ENCODE data around the gene RAET1E.
"Not testable (repeated sequence)": the region's sequence is repeated elsewhere in the genome, so short reads cannot be mapped to it uniquely, and the experiment has no call there.

Gene RAET1E

DNA sequence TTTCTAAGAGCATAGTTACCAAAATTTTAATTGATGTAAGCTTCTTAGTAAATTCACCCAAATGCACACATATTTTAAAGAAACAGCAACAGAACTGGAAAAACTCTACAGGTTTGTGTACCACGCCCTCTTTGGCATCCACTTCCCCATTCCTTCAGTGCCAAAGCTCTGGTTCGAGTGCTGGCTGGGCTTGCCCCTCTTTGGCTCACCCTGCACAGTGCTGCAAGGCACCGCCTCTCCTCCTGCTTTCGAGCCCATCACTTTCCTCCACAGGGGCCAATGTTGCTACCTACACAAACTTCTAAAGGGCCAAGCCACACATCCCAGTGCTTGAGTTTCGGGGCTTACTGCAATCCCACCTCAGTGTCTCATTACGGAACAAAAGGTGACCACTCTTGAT, 43.4 kb downstream of the RAET1E start:
- Histone ChIP-seq H3K4me1 (ENCODE audit: low read length) (no peaks in the 10 kb centered on the region), H3K27ac (ENCODE audit: low read length) (no peak overlapping the region), H2AFZ (ENCODE audit: low read length) (no peak overlapping the region), H4K20me1 (ENCODE audit: insufficient read depth, low read length) (no peaks in the 10 kb centered on the region), H3K36me3 (replicated peaks; ENCODE audit: insufficient read depth, low read length) (no peaks in the 10 kb centered on the region), H3K9me2 (replicated peaks; ENCODE audit: insufficient read depth, low read length) (no peaks in the 10 kb centered on the region), H3K4me3 (ENCODE audit: low read length) (no peak overlapping the region), H3K4me2 (ENCODE audit: low read depth, low read length) (no peak overlapping the region), H3K9ac (ENCODE audit: low read length) (no peak overlapping the region), H3K27me3 (replicated peaks; ENCODE audit: insufficient read depth, low read length) (no peaks in the 10 kb centered on the region), H3F3A (ENCODE audit: insufficient read depth, low read length) (no peaks in the 10 kb centered on the region), H3K9me3 (replicated peaks; ENCODE audit: insufficient read depth, low read length) (no peaks in the 10 kb centered on the region), H3K79me2 (ENCODE audit: low read length) (no peaks in the 10 kb centered on the region)
- no peak for DNase-seq
- TF ChIP-seq EZH2 (optimal IDR thresholded peaks at IDR 0.05; ENCODE audit: low read depth, low read length) (no peak), EZH2phosphoT487 (IDR thresholded peaks at IDR 0.05; ENCODE audit: low read length) (no peak)
- TF ChIP-seq, protein P1, sequence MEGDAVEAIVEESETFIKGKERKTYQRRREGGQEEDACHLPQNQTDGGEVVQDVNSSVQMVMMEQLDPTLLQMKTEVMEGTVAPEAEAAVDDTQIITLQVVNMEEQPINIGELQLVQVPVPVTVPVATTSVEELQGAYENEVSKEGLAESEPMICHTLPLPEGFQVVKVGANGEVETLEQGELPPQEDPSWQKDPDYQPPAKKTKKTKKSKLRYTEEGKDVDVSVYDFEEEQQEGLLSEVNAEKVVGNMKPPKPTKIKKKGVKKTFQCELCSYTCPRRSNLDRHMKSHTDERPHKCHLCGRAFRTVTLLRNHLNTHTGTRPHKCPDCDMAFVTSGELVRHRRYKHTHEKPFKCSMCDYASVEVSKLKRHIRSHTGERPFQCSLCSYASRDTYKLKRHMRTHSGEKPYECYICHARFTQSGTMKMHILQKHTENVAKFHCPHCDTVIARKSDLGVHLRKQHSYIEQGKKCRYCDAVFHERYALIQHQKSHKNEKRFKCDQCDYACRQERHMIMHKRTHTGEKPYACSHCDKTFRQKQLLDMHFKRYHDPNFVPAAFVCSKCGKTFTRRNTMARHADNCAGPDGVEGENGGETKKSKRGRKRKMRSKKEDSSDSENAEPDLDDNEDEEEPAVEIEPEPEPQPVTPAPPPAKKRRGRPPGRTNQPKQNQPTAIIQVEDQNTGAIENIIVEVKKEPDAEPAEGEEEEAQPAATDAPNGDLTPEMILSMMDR (IDR thresholded peaks at IDR 0.05; ENCODE audit: low read length) = no peak

DNA sequence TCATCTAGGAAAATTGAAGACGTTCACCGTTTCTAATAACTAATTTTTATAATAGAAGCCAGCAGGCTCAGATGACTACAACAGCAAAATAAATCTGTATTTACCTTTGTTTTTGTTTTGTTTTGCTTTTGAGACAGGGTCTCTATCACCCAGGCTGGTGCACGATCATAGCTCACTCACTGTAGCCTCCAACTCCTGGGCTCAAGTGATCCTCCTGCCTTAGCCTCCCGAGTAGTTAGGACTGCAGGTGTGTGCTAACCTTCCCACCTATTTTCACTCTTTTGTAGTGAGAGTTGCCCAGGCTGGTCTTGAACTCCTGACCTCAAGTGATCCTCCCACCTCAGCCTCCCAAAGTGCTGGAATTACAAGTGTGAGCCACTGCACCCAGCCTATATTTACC, 43.9 kb downstream of the RAET1E start:
- H3K4me2 ChIP-seq (ENCODE audit: low read depth, low read length) = not testable (repeated sequence)

DNA sequence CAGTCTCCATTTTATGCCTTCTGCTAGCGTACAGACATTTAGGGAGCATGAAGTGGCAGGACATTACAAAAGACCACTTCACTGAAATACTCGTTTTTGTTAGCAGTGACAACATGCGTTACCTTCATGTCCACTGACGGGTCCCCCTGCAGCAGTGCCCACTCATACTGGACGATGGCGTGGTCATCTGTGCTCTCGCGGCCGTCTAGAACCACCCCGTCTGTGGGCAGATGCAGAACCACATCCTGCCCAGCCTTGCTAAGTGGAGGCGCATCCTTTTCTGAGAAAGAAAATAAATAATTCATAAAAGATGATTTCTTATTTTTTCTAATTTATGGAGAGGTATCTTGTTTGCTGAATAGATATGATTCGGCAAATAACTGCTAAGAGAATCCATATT, 45.0 kb downstream of the RAET1E start:
- H3K36me3 ChIP-seq (replicated peaks; ENCODE audit: insufficient read depth, low read length) = no peaks in the 10 kb centered on the region
- H3K4me2 ChIP-seq (ENCODE audit: low read depth, low read length) = no peak overlapping the region
- no peaks in the 10 kb centered on the region for H3K9me3 ChIP-seq (replicated peaks; ENCODE audit: insufficient read depth, low read length)
- H3F3A ChIP-seq (ENCODE audit: insufficient read depth, low read length) = no peaks in the 10 kb centered on the region
- H3K27ac ChIP-seq (ENCODE audit: low read length) = no peak overlapping the region
- H3K27me3 ChIP-seq (replicated peaks; ENCODE audit: insufficient read depth, low read length) = no peaks in the 10 kb centered on the region
- H3K9me2 ChIP-seq (replicated peaks; ENCODE audit: insufficient read depth, low read length) = no peaks in the 10 kb centered on the region
- no peak for DNase-seq
- no peaks in the 10 kb centered on the region for H3K4me1 ChIP-seq (ENCODE audit: low read length)
- TF ChIP-seq, protein P1 (IDR thresholded peaks at IDR 0.05; ENCODE audit: low read length) = no peak
- TF ChIP-seq EZH2 (optimal IDR thresholded peaks at IDR 0.05; ENCODE audit: low read depth, low read length) (no peak), EZH2phosphoT487 (IDR thresholded peaks at IDR 0.05; ENCODE audit: low read length) (no peak)
- no peak overlapping the region for H3K4me3 ChIP-seq (ENCODE audit: low read length)
- no peaks in the 10 kb centered on the region for H3K79me2 ChIP-seq (ENCODE audit: low read length)
- H4K20me1 ChIP-seq (ENCODE audit: insufficient read depth, low read length) = no peaks in the 10 kb centered on the region
- no peak overlapping the region for H3K9ac ChIP-seq (ENCODE audit: low read length)
- H2AFZ ChIP-seq (ENCODE audit: low read length) = no peak overlapping the region

More for the DNA sequence above, 43.9 kb downstream of the RAET1E start:
- H3K36me3 ChIP-seq (replicated peaks; ENCODE audit: insufficient read depth, low read length); H3K9me2 ChIP-seq (replicated peaks; ENCODE audit: insufficient read depth, low read length); H3K27ac ChIP-seq (ENCODE audit: low read length); H3K27me3 ChIP-seq (replicated peaks; ENCODE audit: insufficient read depth, low read length); H2AFZ ChIP-seq (ENCODE audit: low read length); H3K79me2 ChIP-seq (ENCODE audit: low read length); DNase-seq; H3K9ac ChIP-seq (ENCODE audit: low read length); H4K20me1 ChIP-seq (ENCODE audit: insufficient read depth, low read length); H3K9me3 ChIP-seq (replicated peaks; ENCODE audit: insufficient read depth, low read length); H3F3A ChIP-seq (ENCODE audit: insufficient read depth, low read length); H3K4me3 ChIP-seq (ENCODE audit: low read length); H3K4me1 ChIP-seq (ENCODE audit: low read length): not testable (repeated sequence)

DNA sequence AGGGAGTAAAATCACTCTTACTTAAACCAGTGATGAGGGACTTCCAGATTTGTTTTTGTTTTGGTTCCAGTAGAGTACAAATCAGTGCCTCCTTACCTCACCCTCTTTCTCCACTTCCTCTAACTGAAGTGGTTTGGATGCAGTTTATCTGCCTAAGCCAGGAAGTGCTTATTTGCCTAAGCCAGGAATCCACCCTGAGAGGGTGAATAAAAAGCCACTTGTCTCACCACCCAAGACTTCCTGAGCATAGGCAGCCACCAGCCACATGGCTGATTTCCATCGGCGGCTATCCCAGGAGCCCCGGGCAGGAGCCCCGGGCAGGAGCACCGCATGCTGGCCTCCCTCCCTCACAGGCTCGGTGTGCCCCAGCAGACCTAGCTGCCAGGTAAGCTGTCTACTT, 45.7 kb downstream of the RAET1E start:
- H3K27ac ChIP-seq (ENCODE audit: low read length) = no peak overlapping the region
- no peaks in the 10 kb centered on the region for H4K20me1 ChIP-seq (ENCODE audit: insufficient read depth, low read length)
- no peak overlapping the region for H3K4me3 ChIP-seq (ENCODE audit: low read length)
- H3K4me2 ChIP-seq (ENCODE audit: low read depth, low read length) = no peak overlapping the region
- H3K9me3 ChIP-seq (replicated peaks; ENCODE audit: insufficient read depth, low read length) = no peaks in the 10 kb centered on the region
- H3K4me1 ChIP-seq (ENCODE audit: low read length) = no peaks in the 10 kb centered on the region
- no peaks in the 10 kb centered on the region for H3K27me3 ChIP-seq (replicated peaks; ENCODE audit: insufficient read depth, low read length)
- no peak overlapping the region for H3K9ac ChIP-seq (ENCODE audit: low read length)
- no peaks in the 10 kb centered on the region for H3F3A ChIP-seq (ENCODE audit: insufficient read depth, low read length)
- no peak for DNase-seq
- H3K9me2 ChIP-seq (replicated peaks; ENCODE audit: insufficient read depth, low read length) = no peaks in the 10 kb centered on the region
- no peaks in the 10 kb centered on the region for H3K79me2 ChIP-seq (ENCODE audit: low read length)
- TF ChIP-seq EZH2 (optimal IDR thresholded peaks at IDR 0.05; ENCODE audit: low read depth, low read length) (no peak), EZH2phosphoT487 (IDR thresholded peaks at IDR 0.05; ENCODE audit: low read length) (no peak)
- TF ChIP-seq, protein P1 (IDR thresholded peaks at IDR 0.05; ENCODE audit: low read length) = no peak
- H2AFZ ChIP-seq (ENCODE audit: low read length) = no peak overlapping the region
- H3K36me3 ChIP-seq (replicated peaks; ENCODE audit: insufficient read depth, low read length) = no peaks in the 10 kb centered on the region
